NCI-H128 (cell line): Measurements from ENCODE around the gene HOXC5.
"Not testable (repeated sequence)": the region's sequence is repeated elsewhere in the genome, so short reads cannot be mapped to it uniquely, and the experiment has no call there.

Experiments used
- DNase-seq: peaks from one replicate; lab custom pipeline; 2025; ENCODE audit not compliant: unreplicated experiment; lab: John Stamatoyannopoulos, UW

HOXC5 gene

GRCh38 chr12:54032086-54032619 is 697 bp upstream of the HOXC5 start:
- DNase-seq = no peak

- no peak for DNase-seq
Measured at GRCh38 chr12:54033106-54033979, 493 bp downstream of the HOXC5 start.

- no peak for DNase-seq
Measured at GRCh38 chr12:54033980-54034784, 1.3 kb downstream of the HOXC5 start.

- no peak for DNase-seq
Measured at GRCh38 chr12:54034785-54035310, 2.0 kb downstream of the HOXC5 start.

GRCh38 chr12:54035568-54036264 is 2.9 kb downstream of the HOXC5 start:
- DNase-seq = no peak

GRCh38 chr12:54036620-54037359 is 3.9 kb downstream of the HOXC5 start:
- no peak for DNase-seq

- no peak for DNase-seq
Measured at GRCh38 chr12:54037360-54038283, 4.8 kb downstream of the HOXC5 start.

GRCh38 chr12:54038284-54038870 is 5.5 kb downstream of the HOXC5 start:
- DNase-seq = no peak

- no peak for DNase-seq
Measured at GRCh38 chr12:54038871-54039414, 6.1 kb downstream of the HOXC5 start.

- no peak for DNase-seq
Measured at GRCh38 chr12:54039417-54040147, 6.7 kb downstream of the HOXC5 start.

- DNase-seq = no peak
Measured at GRCh38 chr12:54040148-54040494, 7.3 kb downstream of the HOXC5 start.

- DNase-seq = no peak
Measured at GRCh38 chr12:54040648-54041047, 7.8 kb downstream of the HOXC5 start.

GRCh38 chr12:54041097-54041690 is 8.3 kb downstream of the HOXC5 start:
- DNase-seq = no peak

- not testable (repeated sequence) for DNase-seq
Measured at GRCh38 chr12:54042033-54042432, 9.2 kb downstream of the HOXC5 start.

- no peak for DNase-seq
Measured at GRCh38 chr12:54042970-54043853, 10.4 kb downstream of the HOXC5 start.

- DNase-seq = no peak
Measured at GRCh38 chr12:54044425-54045103, 11.7 kb downstream of the HOXC5 start.
